Coronary artery (tissue), 2 donors: ENCODE measurements around the gene TMEM209.

Source experiments
- DNase-seq: peaks from one replicate; pipeline ENCODE4 v3.0.0-alpha.2; 2017; ENCODE audit warnings: low spot score
- H3K27ac ChIP-seq, 2 donors: fragments of 200-600 bp; sonication (generic); one replicate each; pipeline ENCODE4 v1.5.1; 2016 to 2019
- H3K4me3 ChIP-seq: fragments of 200-600 bp; sonication (generic); 2 replicates; pipeline ENCODE4 v1.5.1; 2016; ENCODE audit warnings: mild to moderate bottlenecking, moderate library complexity
- TF ChIP-seq, protein P1 (sequence below): fragments of 200-600 bp; sonication (generic); IDR thresholded peaks from one replicate; pipeline ENCODE4 v1.5.1; 2019; ENCODE audit warnings: antibody characterized with exemption

Gene TMEM209

DNA sequence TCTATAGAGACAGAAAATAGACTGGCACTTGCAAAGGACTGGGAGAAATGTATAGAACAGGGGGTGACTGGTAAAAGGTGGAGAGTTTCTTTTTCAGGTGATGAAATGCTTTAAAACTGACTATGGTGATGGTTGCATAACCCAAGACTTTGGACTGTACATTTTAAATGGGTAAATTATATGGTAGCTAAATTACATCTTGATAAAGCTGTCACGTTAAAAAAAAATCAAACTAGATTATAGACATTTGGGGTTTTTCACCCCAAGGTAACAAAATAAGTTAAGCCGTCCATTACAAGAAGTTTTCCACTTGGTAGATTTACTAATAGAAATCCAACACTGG lies 24.0 kb downstream of the TMEM209 start:
- Histone ChIP-seq H3K4me3 (no peak overlapping the region), H3K27ac (no peak overlapping the region)
- DNase-seq = no peak
- TF ChIP-seq, protein P1, sequence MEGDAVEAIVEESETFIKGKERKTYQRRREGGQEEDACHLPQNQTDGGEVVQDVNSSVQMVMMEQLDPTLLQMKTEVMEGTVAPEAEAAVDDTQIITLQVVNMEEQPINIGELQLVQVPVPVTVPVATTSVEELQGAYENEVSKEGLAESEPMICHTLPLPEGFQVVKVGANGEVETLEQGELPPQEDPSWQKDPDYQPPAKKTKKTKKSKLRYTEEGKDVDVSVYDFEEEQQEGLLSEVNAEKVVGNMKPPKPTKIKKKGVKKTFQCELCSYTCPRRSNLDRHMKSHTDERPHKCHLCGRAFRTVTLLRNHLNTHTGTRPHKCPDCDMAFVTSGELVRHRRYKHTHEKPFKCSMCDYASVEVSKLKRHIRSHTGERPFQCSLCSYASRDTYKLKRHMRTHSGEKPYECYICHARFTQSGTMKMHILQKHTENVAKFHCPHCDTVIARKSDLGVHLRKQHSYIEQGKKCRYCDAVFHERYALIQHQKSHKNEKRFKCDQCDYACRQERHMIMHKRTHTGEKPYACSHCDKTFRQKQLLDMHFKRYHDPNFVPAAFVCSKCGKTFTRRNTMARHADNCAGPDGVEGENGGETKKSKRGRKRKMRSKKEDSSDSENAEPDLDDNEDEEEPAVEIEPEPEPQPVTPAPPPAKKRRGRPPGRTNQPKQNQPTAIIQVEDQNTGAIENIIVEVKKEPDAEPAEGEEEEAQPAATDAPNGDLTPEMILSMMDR = no peak

DNA sequence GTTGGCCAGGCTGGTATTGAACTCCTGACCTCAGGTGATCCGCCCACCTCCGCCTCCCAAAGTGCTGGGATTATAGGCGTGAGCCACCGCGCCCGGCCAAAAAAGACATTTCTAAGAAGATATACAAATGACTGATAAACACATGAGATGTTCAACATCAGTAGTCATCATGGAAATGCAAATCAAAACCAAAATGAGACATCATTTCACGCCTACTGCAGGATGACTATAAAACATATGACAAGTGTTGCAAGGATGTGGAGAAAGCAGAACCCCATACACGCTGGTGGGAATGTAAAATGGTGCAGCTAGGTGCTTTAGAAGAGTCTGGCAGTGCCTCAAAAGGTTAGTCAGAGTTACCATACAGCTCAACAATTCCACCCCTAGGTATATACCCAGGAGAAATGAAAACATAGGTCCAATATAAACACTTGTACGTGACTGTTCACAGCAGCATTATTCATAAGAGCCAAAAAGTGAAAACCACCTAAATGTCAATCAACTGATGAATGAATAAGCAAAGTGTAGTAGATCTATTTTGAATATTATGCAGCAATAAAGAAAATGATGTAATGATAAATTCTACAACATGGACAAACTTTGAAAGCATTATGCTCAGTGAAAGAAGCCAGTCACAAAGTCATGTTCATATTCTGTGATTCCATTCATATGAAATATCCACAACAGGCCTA lies 24.5 kb downstream of the TMEM209 start:
- Histone ChIP-seq H3K27ac (no peak overlapping the region), H3K4me3 (no peak overlapping the region)
- TF ChIP-seq, protein P1 = no peak
- DNase-seq = no peak

DNA sequence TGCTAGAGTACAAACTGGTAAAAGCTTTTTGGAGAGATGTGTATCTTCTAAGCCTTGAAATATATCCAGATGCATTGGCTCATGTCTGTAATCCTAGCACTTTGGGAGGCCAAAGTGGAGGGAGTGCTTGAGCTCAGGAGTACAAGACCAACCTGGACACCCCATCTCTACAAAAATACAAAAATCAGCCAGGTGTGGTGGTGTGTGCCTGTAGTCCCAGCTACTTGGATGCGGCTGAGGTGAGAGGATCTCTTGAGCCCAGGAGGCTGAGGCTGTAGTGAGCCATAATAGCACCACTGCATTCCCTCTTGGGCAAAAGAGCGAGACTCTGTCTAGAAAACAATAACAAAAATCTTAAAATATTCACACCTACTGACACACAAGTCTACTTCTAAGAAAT lies 25.6 kb downstream of the TMEM209 start:
- TF ChIP-seq, protein P1 = no peak
- no peak overlapping the region for H3K27ac ChIP-seq
- H3K4me3 ChIP-seq = no peak overlapping the region
- no peak for DNase-seq

DNA sequence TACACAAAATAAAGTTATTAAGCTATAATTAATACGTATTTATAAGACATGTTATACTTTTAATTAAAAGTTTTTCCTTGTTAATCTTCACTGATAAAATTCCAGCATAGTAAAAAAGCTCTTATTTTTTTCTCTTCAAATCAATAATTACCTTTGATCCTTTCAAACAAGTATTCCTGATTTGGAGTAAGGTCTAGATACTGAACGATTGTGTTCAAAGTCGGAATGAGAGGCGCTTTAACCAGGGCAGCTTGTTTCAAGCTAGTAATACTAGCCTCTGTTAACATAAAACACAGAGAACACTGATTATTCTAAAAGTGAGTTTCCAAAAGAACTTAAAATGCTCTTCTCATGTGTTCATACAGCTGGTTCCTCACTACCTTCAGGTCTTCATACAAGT lies 27.0 kb downstream of the TMEM209 start:
- no peak for DNase-seq
- no peak overlapping the region for H3K27ac ChIP-seq
- H3K4me3 ChIP-seq = no peak overlapping the region
- TF ChIP-seq, protein P1 = no peak

DNA sequence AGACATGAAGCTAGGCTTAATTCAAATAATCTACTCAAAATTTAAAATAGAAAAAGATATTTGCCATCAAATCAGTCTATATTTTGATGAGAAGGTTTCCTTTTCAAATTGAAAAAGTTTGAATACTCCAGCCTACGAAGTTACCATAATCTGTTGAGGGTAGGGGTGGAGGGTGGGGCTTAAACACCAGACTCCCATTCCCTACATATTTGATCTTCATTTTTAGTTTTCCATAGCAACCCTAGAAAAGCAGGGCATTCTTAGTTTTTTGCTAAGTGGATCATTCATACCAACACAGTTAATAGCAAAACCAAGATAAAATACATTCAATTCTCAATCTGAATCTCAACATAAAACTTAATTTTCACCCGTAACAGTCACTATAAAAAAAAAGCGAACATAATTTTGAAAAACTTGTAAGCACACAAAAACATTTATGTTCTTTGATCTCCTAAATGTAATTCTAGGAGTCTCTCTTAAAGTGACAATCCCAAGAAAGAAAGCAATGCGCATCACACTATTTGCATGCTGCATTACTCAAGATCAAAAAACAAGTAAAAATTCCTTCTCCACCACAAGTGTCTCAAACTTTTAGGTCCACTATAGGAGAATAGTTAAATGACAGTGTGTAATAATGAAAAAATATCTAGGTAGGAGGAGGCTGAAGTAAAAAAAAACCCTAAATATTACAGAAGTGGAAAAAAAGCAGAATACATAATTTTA lies 30.8 kb downstream of the TMEM209 start:
- TF ChIP-seq, protein P1 = no peak
- DNase-seq = no peak
- H3K4me3 ChIP-seq = no peak overlapping the region

DNA sequence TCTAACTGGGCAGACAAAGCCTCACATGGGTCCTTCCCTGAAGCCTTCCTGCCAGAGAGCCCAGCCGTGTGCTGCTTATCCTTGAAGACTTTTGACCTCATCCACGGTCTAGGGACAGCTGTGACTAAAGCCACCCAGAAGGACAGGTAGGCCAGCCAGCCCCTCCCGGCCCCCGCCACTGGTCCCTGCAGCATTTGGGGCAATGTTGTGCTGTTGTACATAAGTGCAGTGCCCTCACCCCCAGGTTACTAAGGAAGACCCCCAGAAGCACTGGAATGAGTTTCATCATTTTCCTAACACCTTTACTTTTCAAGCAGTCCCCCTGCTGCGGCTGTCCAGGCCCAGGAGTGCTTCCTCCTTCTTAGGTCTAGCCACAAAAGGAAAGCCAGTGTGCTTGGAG lies 43.0 kb downstream of the TMEM209 start:
- no peak for DNase-seq
- Histone ChIP-seq H3K27ac (no peak overlapping the region), H3K4me3 (no peak overlapping the region)
- TF ChIP-seq, protein P1 = no peak

More for the DNA sequence above, 30.8 kb downstream of the TMEM209 start:
- H3K27ac ChIP-seq = no peak overlapping the region

DNA sequence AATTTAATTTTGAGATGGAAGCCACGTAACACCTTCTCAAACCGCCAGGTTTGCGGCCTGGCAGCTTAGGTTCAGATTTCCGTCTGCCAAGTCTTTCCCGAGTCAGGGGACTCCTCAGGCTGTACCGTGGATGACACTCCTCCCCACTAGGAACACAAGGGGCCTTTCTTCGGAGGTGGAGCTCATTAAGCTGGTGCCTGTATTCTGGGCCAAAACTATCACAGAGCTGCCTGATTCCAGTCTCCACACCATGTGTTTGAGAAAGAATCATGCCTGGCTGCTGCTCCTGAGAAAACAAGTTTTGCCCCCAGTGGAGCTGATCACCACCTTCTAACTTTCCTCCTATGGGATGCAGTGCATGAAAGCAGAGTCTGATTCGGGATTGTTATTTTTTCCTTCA lies 44.8 kb downstream of the TMEM209 start:
- TF ChIP-seq, protein P1 = no peak
- no peak for DNase-seq

More for the DNA sequence above, 44.8 kb downstream of the TMEM209 start:
- no peak overlapping the region for H3K4me3 ChIP-seq
- no peak overlapping the region for H3K27ac ChIP-seq
